HepG2 (cell line): ENCODE measurements around the gene RPL19.

ENCODE experiments used
- GABPA ChIP-seq, 2 experiments: IDR thresholded peaks; 2 replicates each; pipeline ENCODE4 v1.6.1; 2011 to 2016; ENCODE audit warnings: low read depth in 2 of 2, low read length in 1 of 2, missing biosample characterization in 1 of 2, missing genetic modification characterization in 1 of 2
- PPARG ChIP-seq: conservative IDR thresholded peaks from 2 replicates; pipeline ENCODE4 v1.6.1; 2016; ENCODE audit warnings: missing biosample characterization, missing genetic modification reagents
- TF ChIP-seq, protein P1 (sequence below): sonication (generic); formaldehyde crosslinking; IDR thresholded peaks from 2 replicates; pipeline ENCODE4 v1.5.0; 2020; ENCODE audit warnings: mild to moderate bottlenecking, missing genetic modification reagents, moderate library complexity

DNA sequence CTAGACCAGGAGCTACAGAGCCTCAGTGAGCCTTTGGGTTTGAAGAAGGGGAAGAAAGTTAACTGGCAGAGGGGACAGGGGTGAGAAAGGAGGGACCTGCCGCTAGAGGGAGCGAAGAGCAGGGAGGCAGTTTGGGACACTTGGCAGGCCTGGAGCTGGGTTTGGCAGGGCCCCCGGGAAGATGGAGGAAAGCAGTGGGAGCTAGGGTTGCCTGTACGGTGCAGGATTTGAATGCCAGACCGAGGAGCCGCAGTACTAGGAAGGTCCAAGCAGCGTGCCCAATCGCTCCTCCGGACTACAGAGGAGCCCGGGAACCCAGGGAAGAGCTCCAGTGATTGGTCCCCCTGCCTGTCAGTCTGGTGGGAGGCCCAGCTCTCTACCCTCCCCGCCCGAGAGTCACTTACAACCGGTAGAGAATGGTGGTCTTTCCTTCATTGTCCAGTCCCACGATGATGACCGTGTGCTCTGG lies 35.4 kb upstream of the RPL19 start:
- TF ChIP-seq, protein P1, sequence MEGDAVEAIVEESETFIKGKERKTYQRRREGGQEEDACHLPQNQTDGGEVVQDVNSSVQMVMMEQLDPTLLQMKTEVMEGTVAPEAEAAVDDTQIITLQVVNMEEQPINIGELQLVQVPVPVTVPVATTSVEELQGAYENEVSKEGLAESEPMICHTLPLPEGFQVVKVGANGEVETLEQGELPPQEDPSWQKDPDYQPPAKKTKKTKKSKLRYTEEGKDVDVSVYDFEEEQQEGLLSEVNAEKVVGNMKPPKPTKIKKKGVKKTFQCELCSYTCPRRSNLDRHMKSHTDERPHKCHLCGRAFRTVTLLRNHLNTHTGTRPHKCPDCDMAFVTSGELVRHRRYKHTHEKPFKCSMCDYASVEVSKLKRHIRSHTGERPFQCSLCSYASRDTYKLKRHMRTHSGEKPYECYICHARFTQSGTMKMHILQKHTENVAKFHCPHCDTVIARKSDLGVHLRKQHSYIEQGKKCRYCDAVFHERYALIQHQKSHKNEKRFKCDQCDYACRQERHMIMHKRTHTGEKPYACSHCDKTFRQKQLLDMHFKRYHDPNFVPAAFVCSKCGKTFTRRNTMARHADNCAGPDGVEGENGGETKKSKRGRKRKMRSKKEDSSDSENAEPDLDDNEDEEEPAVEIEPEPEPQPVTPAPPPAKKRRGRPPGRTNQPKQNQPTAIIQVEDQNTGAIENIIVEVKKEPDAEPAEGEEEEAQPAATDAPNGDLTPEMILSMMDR (CRISPR knock-in tag): peak; percentile 82
- TF ChIP-seq GABPA (IDR thresholded peaks at IDR 0.05; ENCODE audit: low read depth, low read length) (no peak), GABPA (CRISPR knock-in tag; IDR thresholded peaks at IDR 0.05; ENCODE audit: low read depth) (no peak), PPARG (CRISPR knock-in tag) (no peak)
